Upper lobe of left lung (tissue), 6 donors: Measurements from ENCODE around the gene CEP128. TPM values are rescaled to one million over a fixed set of nuclear protein-coding genes. Genes with fewer than 3 reads are reported as not detected.

ENCODE experiments used
- ATAC-seq, 2 donors: fragments of 200-7000 bp; cut with Tn5 transposase; one replicate each; pipeline ENCODE4 v1.9.1; 2022; ENCODE audit warnings: mild to moderate bottlenecking in 2 of 2, moderate library complexity in 2 of 2; ENCODE audit not compliant: low FRiP score in 2 of 2
- DNase-seq, 2 donors: peaks; one replicate each; pipeline ENCODE4 v3.0.0-alpha.2; 2019 to 2020
- H3K27ac ChIP-seq, 4 donors: fragments of 200-600 bp; sonication (generic); one replicate each; pipeline ENCODE4 v1.5.1; 2016 to 2019
- H3K27me3 ChIP-seq, 4 donors: fragments of 200-600 bp; sonication (generic); one replicate each; pipeline ENCODE4 v1.5.1; 2017 to 2019
- H3K36me3 ChIP-seq, 4 donors: fragments of 200-600 bp; sonication (generic); one replicate each; pipeline ENCODE4 v1.5.1; 2016 to 2019
- H3K4me1 ChIP-seq, 4 donors: fragments of 200-600 bp; sonication (generic); one replicate each; pipeline ENCODE4 v1.5.1; 2018 to 2019
- H3K4me3 ChIP-seq, 4 donors: fragments of 200-600 bp; sonication (generic); one replicate each; pipeline ENCODE4 v1.5.1; 2017 to 2019; ENCODE audit warnings: mild to moderate bottlenecking in 2 of 4, moderate library complexity in 1 of 4
- H3K9me3 ChIP-seq, 4 donors: fragments of 200-600 bp; sonication (generic); one replicate each; pipeline ENCODE4 v1.5.1; 2018 to 2019
- CTCF ChIP-seq, 6 experiments: fragments of 450-650 bp in 4 of 6; fragments of 200-600 bp in 2 of 6; sonication (generic) in 2 of 6; IDR thresholded peaks; one replicate each; pipeline ENCODE4 v1.5.1; 2016 to 2019; ENCODE audit warnings: antibody characterized with exemption in 6 of 6
- EP300 ChIP-seq, 4 donors: sonication (generic); formaldehyde crosslinking; IDR thresholded peaks; one replicate each; pipeline ENCODE4 v1.5.1; 2017; ENCODE audit warnings: antibody characterized with exemption in 4 of 4, control low read depth in 2 of 4
- POLR2A ChIP-seq, 4 donors: fragments of 450-650 bp; IDR thresholded peaks; one replicate each; pipeline ENCODE4 v1.5.1; 2016 to 2017; ENCODE audit warnings: antibody characterized with exemption in 4 of 4, mild to moderate bottlenecking in 2 of 4
- POLR2AphosphoS5 ChIP-seq, 2 donors: sonication (generic); formaldehyde crosslinking; IDR thresholded peaks; one replicate each; pipeline ENCODE4 v1.5.1; 2017; ENCODE audit warnings: antibody characterized with exemption in 2 of 2
- WGBS, 2 donors: methylation state at CpG; one replicate each; pipeline ENCODE4 v1.1.5; 2017 to 2018; 5-methylcytosine and 5-hydroxymethylcytosine counted together
- total RNA-seq, 6 donors: library from RNA; depleted of rRNA in 4 of 6; stranded (reverse); fragments of >200 nt in 4 of 6; gene quantifications; one replicate each; pipeline versions ENCODE4 v1.1.0 to v1.2.1, GENCODE V29; 2016 to 2021
- donor health status: DM: no; HTN: no; CAD: no; lungs with moderate emphysema.
- donor health status: DM: no; HTN: yes; CAD: no; lungs with severe emphysema.

CEP128 gene
- total RNA-seq, 6 donors from 2014 or later = 5.7 to 31.7 (median 7.5) TPM

DNA sequence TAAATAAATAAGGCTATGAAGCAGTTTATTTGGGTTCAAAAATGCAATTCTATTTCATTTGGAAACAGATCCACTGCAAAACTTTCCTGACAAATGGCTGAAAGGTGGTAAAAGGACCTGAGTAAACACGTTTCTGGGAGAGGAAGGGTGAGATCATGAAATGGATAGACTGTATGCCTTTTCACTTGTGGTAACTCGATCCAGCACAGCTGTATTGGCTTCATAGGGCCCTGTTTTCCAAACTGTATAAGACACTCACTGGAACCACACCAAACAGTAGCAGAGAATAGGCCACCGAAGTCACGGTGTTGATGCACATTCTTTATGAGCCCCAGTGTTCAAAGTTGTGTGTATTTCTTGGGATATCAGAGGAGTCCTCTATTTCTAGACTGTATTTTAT is 405.1 kb downstream of the CEP128 start:
- Histone ChIP-seq H3K9me3 (peaks cover 0 to 4% (median 3%) of the 10 kb centered on the region in 4 donors), H3K27ac (no peak overlapping the region), H3K4me3 (no peak overlapping the region), H3K36me3 (no peaks in the 10 kb centered on the region), H3K4me1 (no peaks in the 10 kb centered on the region), H3K27me3 (no peaks in the 10 kb centered on the region)
- ATAC-seq (no peak), DNase-seq (no peak)
- 70 to 82% methylated on average over 4 of the region's 4 CpGs for WGBS, 2 donors
- TF ChIP-seq POLR2AphosphoS5 (IDR thresholded peaks at IDR 0.05) (no peak), EP300 (IDR thresholded peaks at IDR 0.05) (no peak), CTCF (IDR thresholded peaks at IDR 0.05) (no peak), POLR2A (IDR thresholded peaks at IDR 0.05) (no peak)

GRCh38 chr14:80535171-80535570 is 406.4 kb downstream of the CEP128 start:
- WGBS, 2 donors = 60 to 70% methylated on average over 4 of the region's 4 CpGs
- DNase-seq = no peak

GRCh38 chr14:80523518-80524117 is 417.9 kb downstream of the CEP128 start:
- TF ChIP-seq CTCF (IDR thresholded peaks at IDR 0.05) = no peak
- no peak for TF ChIP-seq EP300 (IDR thresholded peaks at IDR 0.05)
- no peak for TF ChIP-seq POLR2AphosphoS5 (IDR thresholded peaks at IDR 0.05)
- no peak for TF ChIP-seq POLR2A (IDR thresholded peaks at IDR 0.05)
- no peak for ATAC-seq

More at GRCh38 chr14:80535171-80535570, 406.4 kb downstream of the CEP128 start:
- Histone ChIP-seq H3K27me3 (no peaks in the 10 kb centered on the region), H3K4me1 (no peaks in the 10 kb centered on the region), H3K27ac (no peak overlapping the region), H3K36me3 (no peaks in the 10 kb centered on the region), H3K9me3 (peaks cover 0 to 3% (median 2%) of the 10 kb centered on the region in 4 donors), H3K4me3 (no peak overlapping the region)
- ATAC-seq = no peak
- TF ChIP-seq POLR2A (IDR thresholded peaks at IDR 0.05) = no peak
- TF ChIP-seq EP300 (IDR thresholded peaks at IDR 0.05) = no peak
- TF ChIP-seq CTCF (IDR thresholded peaks at IDR 0.05) = no peak

GRCh38 chr14:80522936-80523335 is 418.6 kb downstream of the CEP128 start:
- no peak for TF ChIP-seq EP300 (IDR thresholded peaks at IDR 0.05)
- no peak for TF ChIP-seq POLR2A (IDR thresholded peaks at IDR 0.05)
- no peak for TF ChIP-seq CTCF (IDR thresholded peaks at IDR 0.05)
- no peak for TF ChIP-seq POLR2AphosphoS5 (IDR thresholded peaks at IDR 0.05)
- Histone ChIP-seq H3K36me3 (no peaks in the 10 kb centered on the region), H3K9me3 (no peaks in the 10 kb centered on the region), H3K27ac (no peak overlapping the region), H3K4me1 (no peaks in the 10 kb centered on the region), H3K4me3 (no peak overlapping the region), H3K27me3 (no peaks in the 10 kb centered on the region)
- ATAC-seq (no peak), DNase-seq (no peak)

More at GRCh38 chr14:80523518-80524117, 417.9 kb downstream of the CEP128 start:
- no peak overlapping the region for H3K4me3 ChIP-seq
- no peak overlapping the region for H3K27ac ChIP-seq
- no peaks in the 10 kb centered on the region for H3K4me1 ChIP-seq
- DNase-seq = no peak
- no peaks in the 10 kb centered on the region for H3K36me3 ChIP-seq
- H3K9me3 ChIP-seq = no peaks in the 10 kb centered on the region
- H3K27me3 ChIP-seq = no peaks in the 10 kb centered on the region

DNA sequence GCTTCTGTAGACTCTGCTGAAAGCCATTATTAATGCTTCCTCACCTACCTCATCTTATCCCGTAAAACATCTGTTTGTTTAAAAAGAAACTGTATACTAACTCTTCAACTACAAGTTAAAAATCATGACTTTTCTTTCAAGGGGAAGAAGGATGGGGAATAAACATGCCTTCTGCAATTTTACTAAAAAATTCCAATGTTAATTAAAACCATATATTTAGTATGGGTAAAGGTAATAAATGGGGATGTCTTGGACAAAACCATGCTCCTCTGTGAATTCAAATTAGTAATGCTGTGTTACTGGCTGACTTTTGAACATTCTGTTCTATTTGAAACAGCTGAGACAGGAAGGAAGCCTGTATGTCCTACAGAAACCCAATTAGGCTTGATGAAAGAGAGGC is 419.1 kb downstream of the CEP128 start:
- TF ChIP-seq POLR2AphosphoS5 (IDR thresholded peaks at IDR 0.05) = no peak
- no peak for TF ChIP-seq CTCF (IDR thresholded peaks at IDR 0.05)
- TF ChIP-seq EP300 (IDR thresholded peaks at IDR 0.05) = no peak
- no peak for TF ChIP-seq POLR2A (IDR thresholded peaks at IDR 0.05)
- no peak overlapping the region for H3K27ac ChIP-seq
- no peak overlapping the region for H3K4me3 ChIP-seq
- H3K9me3 ChIP-seq = no peaks in the 10 kb centered on the region
- ATAC-seq (no peak), DNase-seq (no peak)
- WGBS, 2 donors = 80 to 88% methylated on average over 1 of the region's 1 CpG
- H3K27me3 ChIP-seq = no peaks in the 10 kb centered on the region
- H3K36me3 ChIP-seq = no peaks in the 10 kb centered on the region
- no peaks in the 10 kb centered on the region for H3K4me1 ChIP-seq
